DMS53 treated with DMSO at 0.1 percent for 48 hours (cell line): ENCODE data around the gene LY6G5B.

Experiments used
- DNase-seq: peaks from one replicate; lab custom pipeline; 2025; ENCODE audit not compliant: unreplicated experiment; lab: John Stamatoyannopoulos, UW

LY6G5B gene

GRCh38 chr6:31669676-31670075 lies at the start of gene LY6G5B:
Gene LY6G5B (plus strand): TSS chr6:31669976. CDS start chr6:31670951, 975 bp downstream.
- no peak for DNase-seq

- peak; percentile 35 for DNase-seq
Observed at GRCh38 chr6:31620586-31621319, 49.0 kb upstream of the LY6G5B start, which contains the start of gene PRRC2A. Gene PRRC2A (plus strand): TSS chr6:31620715. CDS start chr6:31622790, 2,075 bp downstream.

GRCh38 chr6:31621320-31621939 lies 48.3 kb upstream of the LY6G5B start:
- no peak for DNase-seq

GRCh38 chr6:31621991-31622390 lies 47.8 kb upstream of the LY6G5B start:
- no peak for DNase-seq

- DNase-seq: no peak
Observed at GRCh38 chr6:31622684-31623091, 47.1 kb upstream of the LY6G5B start.

- no peak for DNase-seq
Observed at GRCh38 chr6:31624070-31624469, 45.7 kb upstream of the LY6G5B start.

- no peak for DNase-seq
Observed at GRCh38 chr6:31626952-31627351, 42.8 kb upstream of the LY6G5B start.

GRCh38 chr6:31627690-31628287 lies 42.0 kb upstream of the LY6G5B start:
- DNase-seq: no peak

- no peak for DNase-seq
Observed at GRCh38 chr6:31629014-31629413, 40.8 kb upstream of the LY6G5B start.

- DNase-seq: no peak
Observed at GRCh38 chr6:31630177-31630934, 39.4 kb upstream of the LY6G5B start.

- DNase-seq: no peak
Observed at GRCh38 chr6:31631209-31631608, 38.6 kb upstream of the LY6G5B start.

- no peak for DNase-seq
Observed at GRCh38 chr6:31631681-31632278, 38.0 kb upstream of the LY6G5B start.

GRCh38 chr6:31632279-31632946 lies 37.4 kb upstream of the LY6G5B start:
- no peak for DNase-seq

- no peak for DNase-seq
Observed at GRCh38 chr6:31633447-31633846, 36.3 kb upstream of the LY6G5B start.

- no peak for DNase-seq
Observed at GRCh38 chr6:31634131-31634530, 35.6 kb upstream of the LY6G5B start.

- no peak for DNase-seq
Observed at GRCh38 chr6:31634969-31635575, 34.7 kb upstream of the LY6G5B start.

- no peak for DNase-seq
Observed at GRCh38 chr6:31636698-31637596, 32.8 kb upstream of the LY6G5B start.

GRCh38 chr6:31639043-31639442 lies 30.7 kb upstream of the LY6G5B start:
- no peak for DNase-seq

GRCh38 chr6:31639449-31639861 lies 30.3 kb upstream of the LY6G5B start:
- DNase-seq: no peak
